H54 (cell line): ENCODE results near the gene AIF1L.
"Not testable (repeated sequence)": the region's sequence is repeated elsewhere in the genome, so short reads cannot be mapped to it uniquely, and the experiment has no call there.

Experiments used
- DNase-seq: peaks from one replicate; pipeline ENCODE4 v3.0.0; 2011; ENCODE audit warnings: low spot score, mixed read lengths; ENCODE audit not compliant: insufficient read length
- FAIRE-seq: peaks from 3 replicates; lab custom pipeline; 2011; peaks lifted over from hg19 to GRCh38; lab: Jason Lieb, UNC
- POLR2A ChIP-seq: IDR thresholded peaks from 2 replicates; pipeline ENCODE4 v1.6.1; 2011; ENCODE audit warnings: low read depth, mild to moderate bottlenecking, low read length

AIF1L gene

GRCh38 chr9:131098391-131099101 is 2.2 kb downstream of the AIF1L start:
- TF ChIP-seq POLR2A = no peak
- FAIRE-seq (no peak), DNase-seq (no peak)

- DNase-seq = no peak
- FAIRE-seq = no peak
Observed at GRCh38 chr9:131099102-131099606, 2.8 kb downstream of the AIF1L start.

DNA sequence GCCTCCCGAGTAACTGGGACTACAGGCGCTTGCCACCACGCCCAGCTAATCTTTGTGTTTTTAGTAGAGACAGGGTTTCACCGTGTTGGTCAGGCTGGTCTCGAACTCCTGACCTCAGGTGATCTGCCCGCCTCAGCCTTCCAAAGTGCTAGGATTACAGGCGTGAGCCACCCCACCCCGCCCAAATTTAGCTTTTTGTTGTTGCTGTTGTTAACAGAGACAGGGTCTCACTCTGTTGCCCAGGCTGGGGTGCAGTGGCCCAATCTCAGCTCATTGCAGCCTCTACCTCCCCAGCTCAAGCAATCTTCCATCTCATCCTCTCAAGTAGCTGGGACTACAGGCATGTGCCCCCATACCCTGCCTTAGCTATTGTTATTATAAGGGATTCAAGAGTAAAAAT is 3.5 kb downstream of the AIF1L start:
- not testable (repeated sequence) for FAIRE-seq, DNase-seq

More at GRCh38 chr9:131099102-131099606, 2.8 kb downstream of the AIF1L start:
- no peak for TF ChIP-seq POLR2A

- FAIRE-seq = no peak
- DNase-seq = no peak
Observed at GRCh38 chr9:131100445-131100844, 4.1 kb downstream of the AIF1L start.

DNA sequence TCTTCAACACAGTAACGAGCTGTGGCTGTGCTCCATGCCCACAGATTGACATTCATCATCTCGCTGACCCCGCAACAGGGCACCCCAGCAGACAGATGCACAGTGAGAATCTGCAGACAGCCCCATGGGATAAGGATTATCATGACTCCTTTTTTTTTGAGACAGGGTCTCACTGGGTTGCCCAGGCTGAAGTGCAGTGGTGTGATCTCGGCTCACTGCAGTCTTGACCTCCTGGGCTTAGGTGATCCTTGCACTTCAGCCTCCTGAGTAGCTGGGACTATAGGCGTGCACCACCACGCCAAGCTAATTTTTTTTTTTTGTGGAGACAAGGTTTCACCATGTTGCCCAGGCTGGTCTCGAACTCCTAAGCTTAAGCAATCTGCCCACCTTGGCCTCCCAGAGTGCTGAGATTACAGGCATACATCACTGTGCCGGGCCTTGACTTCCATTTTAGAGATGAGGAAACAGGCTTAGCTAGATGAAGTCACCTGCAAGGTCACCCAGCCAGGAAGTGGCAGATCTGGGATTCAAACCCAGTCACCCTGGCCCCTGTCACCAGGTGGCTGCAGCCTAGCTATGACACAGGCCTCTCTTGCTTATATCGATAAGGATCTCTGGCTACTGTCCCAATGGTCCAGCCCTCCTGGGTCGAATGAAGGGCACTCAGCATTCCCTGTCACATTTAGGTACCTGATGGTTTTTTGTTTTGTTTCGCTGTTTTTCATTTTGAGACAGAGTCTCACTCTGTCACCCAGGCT is 5.1 kb downstream of the AIF1L start:
- FAIRE-seq (no peak), DNase-seq (no peak)
- TF ChIP-seq POLR2A = no peak

More at GRCh38 chr9:131100445-131100844, 4.1 kb downstream of the AIF1L start:
- no peak for TF ChIP-seq POLR2A

DNA sequence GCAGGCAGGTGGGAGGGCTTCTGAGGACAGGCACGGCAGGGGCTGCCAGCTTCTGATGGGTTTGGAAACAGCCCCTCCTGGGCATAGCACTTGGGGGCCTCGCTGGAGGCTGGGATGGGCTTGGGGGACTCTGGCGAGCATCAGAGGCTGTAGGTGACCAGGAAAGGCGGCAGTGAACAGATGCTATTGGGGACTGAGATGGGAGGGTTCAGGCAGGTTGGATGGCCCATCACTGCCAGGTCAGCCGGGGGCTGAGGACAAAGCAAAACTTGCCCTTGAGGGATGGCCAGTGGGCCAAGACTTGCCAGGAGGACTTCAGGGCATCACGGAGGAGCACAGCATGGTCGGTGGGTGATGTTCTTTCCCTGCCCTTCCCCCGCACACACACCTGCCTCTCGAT is 6.7 kb downstream of the AIF1L start:
- DNase-seq (no peak), FAIRE-seq (no peak)
- no peak for TF ChIP-seq POLR2A

DNA sequence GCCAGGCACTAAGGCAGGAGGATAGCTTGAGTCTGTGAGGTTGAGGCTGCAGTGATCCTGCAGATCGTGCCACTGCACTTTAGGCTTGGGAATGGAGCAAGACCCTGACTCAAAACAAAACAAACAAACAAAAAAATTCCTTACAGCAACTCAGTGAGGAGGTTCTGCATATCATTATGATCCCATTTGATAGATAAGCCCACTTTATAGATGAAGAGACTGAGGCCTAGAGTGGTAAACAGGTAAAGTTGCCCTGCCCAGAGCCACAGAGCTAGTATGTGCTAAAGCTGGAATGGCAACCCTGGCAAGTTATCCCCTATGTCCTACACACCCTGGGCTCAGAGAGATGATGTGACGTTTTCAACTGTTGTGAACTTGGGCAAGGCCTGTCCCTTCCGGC is 7.2 kb downstream of the AIF1L start:
- no peak for FAIRE-seq
- no peak for DNase-seq
- TF ChIP-seq POLR2A = no peak

GRCh38 chr9:131104016-131104740 is 7.8 kb downstream of the AIF1L start:
- DNase-seq (no peak), FAIRE-seq (no peak)
- TF ChIP-seq POLR2A = no peak

DNA sequence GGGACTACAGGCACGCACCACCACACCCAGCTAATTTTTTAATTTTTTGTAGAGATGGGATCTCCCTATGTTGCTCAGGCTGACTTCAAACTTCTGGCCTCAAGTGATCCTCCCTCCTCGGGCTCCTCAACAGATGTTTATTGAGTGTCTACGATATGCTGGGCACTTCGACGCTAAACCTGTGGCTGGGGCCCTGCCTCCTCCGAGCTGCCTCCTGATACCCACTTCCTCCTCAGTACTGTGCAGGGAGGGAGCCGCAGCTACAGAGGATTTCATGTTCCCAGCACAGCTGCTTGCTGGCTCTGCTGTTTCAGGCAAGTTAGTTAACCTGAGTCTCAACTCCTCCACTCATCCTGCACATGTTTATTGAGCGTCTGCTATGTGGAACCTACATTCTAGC is 9.6 kb downstream of the AIF1L start:
- FAIRE-seq (no peak), DNase-seq (no peak)
- TF ChIP-seq POLR2A = no peak

DNA sequence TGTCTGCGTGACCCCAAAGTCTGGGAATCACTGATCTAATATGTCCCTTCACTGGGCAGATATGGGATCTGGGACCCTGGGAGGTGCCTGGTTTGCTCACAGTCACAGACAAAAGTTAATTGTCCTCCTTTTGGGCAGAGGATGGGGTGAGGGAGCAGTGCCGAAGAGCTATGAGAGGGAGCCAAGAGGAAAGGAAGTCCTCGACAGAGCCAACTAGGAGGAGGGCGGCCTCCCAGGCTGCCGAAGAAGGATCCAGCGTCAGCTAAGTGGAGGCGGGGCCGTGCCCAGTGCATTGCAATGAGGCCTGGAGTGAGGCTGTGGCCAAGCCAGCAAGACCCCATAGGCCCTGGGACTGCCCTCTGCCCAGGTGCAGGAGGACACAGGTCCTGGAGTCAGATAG is 11.4 kb downstream of the AIF1L start:
- FAIRE-seq (no peak), DNase-seq (no peak)
- no peak for TF ChIP-seq POLR2A

DNA sequence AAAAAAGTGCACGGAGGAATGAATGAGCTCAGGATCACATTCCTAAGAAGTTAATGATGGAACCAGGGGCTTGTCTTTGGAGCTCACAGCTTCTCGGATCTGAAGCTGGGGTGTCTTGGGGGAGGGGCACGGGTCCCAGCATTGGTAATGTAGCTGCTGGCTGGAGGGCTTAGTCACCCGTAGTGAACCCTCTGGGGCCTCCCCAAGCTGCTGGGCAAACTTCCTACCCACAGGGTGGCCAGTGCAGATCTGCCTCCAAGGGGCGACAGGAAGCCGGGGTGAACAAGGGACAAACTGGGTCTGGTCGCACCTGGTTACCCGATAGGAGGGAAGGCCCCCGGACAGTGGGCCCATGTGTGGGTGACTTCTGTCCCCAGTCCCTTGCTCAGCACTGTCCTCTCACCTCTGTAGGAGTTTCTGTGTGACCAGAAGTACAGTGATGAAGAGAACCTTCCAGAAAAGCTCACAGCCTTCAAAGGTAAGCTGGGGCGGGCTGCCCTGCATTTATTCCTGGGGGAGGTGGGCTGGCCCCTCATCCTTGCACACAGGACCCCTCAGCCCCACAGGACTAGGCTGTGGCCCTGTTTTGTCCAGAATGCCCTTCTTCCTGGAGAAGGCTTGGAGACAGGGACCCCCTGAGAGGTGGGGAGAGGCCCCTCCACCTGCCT is 15.0 kb downstream of the AIF1L start:
- FAIRE-seq (no peak), DNase-seq (no peak)
- TF ChIP-seq POLR2A = no peak

- FAIRE-seq (no peak), DNase-seq (no peak)
- no peak for TF ChIP-seq POLR2A
Observed at GRCh38 chr9:131111854-131112311, 15.6 kb downstream of the AIF1L start.

DNA sequence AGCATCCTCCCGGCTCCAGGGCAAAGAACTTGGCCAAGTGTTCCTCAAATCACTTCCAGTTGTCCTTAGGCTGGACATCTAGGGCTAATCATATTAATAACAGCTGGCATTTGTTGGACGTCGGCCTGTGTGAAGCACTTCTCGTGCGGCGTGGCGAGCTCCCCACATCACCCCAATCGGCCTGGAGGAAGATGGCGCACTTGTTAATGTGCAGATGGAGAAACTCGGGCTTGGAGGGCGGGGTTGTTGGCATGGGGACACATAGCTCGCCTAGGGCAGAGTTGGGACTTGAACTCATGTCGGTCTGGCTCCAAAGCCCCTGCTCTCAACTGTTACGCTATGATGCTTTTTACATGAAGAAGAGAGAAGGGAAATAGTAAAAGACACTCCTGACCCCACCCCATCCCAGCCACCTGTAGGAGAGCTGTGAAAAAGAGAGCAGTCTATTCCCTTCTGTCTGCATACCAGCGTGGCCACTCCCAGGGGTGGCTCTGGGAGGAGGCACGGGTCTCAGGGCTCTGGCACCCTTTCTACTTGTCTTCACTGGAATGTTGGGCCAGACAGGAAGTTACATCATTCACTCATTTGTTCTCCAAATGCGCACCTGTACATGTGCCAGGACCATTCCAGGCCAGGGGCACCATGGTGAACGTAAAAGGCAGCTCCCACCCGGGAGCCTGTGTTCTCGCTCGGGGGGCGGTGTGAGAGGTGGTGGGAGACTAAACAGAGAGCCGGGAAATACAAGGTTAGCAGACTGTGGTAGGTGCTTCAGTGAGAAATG is 16.2 kb downstream of the AIF1L start:
- no peak for FAIRE-seq
- TF ChIP-seq POLR2A = no peak

More for the DNA sequence above, 16.2 kb downstream of the AIF1L start:
- DNase-seq = no peak
